GM12872 (cell line): Measurements from ENCODE around the gene ZNF280A.

ENCODE experiments used
- TF ChIP-seq, protein P1 (sequence below): IDR thresholded peaks from 3 replicates; pipeline ENCODE4 v1.5.1; 2011; ENCODE audit warnings: low read depth, mild to moderate bottlenecking, low read length, moderate library complexity; ENCODE audit not compliant: insufficient read depth

The ZNF280A gene

DNA sequence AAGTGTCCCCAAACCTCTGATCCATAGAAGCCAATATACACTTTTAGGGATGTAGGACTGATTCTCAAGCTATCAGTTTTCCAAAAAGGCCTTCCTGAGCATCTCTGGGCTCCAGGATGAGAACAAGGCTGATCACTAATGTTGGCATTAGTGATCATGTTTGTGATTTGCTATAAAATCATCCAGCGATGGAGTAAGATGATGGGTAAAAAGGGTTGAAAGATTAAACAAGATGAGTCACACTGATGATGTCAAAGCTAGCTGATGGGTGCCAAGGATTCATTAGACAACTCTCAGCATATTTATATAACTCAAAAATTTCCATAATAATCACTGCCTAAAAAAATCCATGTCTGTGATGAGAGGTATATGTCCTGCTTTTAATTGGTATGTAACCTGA, 54.3 kb downstream of the ZNF280A start:
- TF ChIP-seq, protein P1, sequence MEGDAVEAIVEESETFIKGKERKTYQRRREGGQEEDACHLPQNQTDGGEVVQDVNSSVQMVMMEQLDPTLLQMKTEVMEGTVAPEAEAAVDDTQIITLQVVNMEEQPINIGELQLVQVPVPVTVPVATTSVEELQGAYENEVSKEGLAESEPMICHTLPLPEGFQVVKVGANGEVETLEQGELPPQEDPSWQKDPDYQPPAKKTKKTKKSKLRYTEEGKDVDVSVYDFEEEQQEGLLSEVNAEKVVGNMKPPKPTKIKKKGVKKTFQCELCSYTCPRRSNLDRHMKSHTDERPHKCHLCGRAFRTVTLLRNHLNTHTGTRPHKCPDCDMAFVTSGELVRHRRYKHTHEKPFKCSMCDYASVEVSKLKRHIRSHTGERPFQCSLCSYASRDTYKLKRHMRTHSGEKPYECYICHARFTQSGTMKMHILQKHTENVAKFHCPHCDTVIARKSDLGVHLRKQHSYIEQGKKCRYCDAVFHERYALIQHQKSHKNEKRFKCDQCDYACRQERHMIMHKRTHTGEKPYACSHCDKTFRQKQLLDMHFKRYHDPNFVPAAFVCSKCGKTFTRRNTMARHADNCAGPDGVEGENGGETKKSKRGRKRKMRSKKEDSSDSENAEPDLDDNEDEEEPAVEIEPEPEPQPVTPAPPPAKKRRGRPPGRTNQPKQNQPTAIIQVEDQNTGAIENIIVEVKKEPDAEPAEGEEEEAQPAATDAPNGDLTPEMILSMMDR: no peak

DNA sequence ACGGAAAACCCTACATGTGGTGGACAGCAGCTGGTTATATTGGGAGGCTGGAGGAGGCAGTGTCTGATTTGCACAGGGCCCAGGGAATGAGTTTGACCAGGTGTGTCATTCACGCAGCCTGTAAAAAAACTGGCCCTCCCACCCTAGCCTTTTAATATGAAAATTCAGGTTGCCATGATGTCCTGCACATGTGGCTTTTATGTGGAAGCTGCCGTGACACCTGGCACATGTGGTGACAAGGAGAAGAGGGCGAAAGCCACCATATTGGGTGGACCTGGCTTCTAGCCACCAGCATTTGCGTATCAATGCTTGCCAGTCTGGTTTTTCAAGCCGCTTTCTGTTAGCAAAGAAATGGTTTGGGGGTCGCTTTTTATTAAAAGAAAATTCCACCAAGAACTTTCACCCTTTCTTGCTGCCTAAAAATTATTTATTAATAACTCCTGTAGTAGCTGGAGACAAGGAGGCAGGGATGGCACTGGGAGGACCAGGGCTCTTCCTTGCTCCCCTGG, 54.9 kb downstream of the ZNF280A start:
- TF ChIP-seq, protein P1: no peak

DNA sequence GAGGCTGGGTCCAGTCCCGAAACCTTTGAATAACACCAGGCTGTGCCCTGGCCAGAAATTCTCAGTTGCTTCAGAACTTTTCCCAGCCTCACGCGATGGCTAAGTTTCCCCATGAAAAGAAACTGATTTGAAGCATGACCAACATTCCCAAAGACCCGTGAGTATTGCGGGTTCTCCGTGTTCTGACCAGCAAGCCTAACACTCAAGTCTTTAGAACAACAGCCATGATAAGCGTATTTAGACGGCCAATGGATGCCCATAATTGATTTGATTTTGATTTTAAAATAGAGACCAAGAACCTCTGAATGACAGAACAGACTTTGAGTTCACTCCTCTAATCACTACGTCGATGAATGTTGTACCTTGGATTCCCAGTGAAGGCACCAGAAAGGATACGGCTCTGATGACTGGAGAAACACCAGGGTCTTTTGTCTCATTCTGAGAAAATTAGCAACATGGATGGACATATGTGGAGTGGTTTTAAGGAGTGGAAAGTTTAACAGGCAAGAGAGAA, 55.5 kb downstream of the ZNF280A start:
- TF ChIP-seq, protein P1: no peak

- TF ChIP-seq, protein P1: peak; percentile 66
These were observed 56.1 kb downstream of the ZNF280A start for GRCh38 chr22:22463855-22464540.
